Endodermal cell (in vitro differentiated cells): Measurements from ENCODE around the gene SERTAD1. TPM values are rescaled to one million over a fixed set of nuclear protein-coding genes. Genes with fewer than 3 reads are reported as not detected.
A peak's percentile ranks its signal among the peaks of the same experiment; 100 is the strongest.

Experiments
- DNase-seq: peaks from one replicate; pipeline ENCODE4 v3.0.0-alpha.2; 2017
- H3K27ac ChIP-seq: 2 replicates; pipeline ENCODE4 v1.5.1; 2013; ENCODE audit warnings: mild to moderate bottlenecking, low read depth, low read length, moderate library complexity
- H3K27me3 ChIP-seq: 2 replicates; pipeline ENCODE4 v1.6.1; 2013; ENCODE audit warnings: mild to moderate bottlenecking, low read length, moderate library complexity; ENCODE audit not compliant: insufficient read depth, control insufficient read depth, poor library complexity, severe bottlenecking
- H3K36me3 ChIP-seq: 2 replicates; pipeline ENCODE4 v1.7.0; 2013; ENCODE audit warnings: mild to moderate bottlenecking, low read length, moderate library complexity; ENCODE audit not compliant: control insufficient read depth, insufficient read depth
- H3K4me1 ChIP-seq: one replicate; pipeline ENCODE4 v1.7.0; 2013; ENCODE audit warnings: low read length; ENCODE audit not compliant: control insufficient read depth, insufficient read depth
- H3K4me3 ChIP-seq: 2 replicates; pipeline ENCODE4 v1.5.1; 2013; ENCODE audit warnings: mild to moderate bottlenecking, low read length, moderate library complexity
- H3K9ac ChIP-seq: 2 replicates; pipeline ENCODE4 v1.6.1; 2013; ENCODE audit warnings: mild to moderate bottlenecking, low read length, moderate library complexity; ENCODE audit not compliant: poor library complexity, severe bottlenecking; ENCODE audit errors: extremely low read depth
- H3K9me3 ChIP-seq: 2 replicates; pipeline ENCODE4 v1.6.1; 2013; ENCODE audit warnings: mild to moderate bottlenecking, low read length, moderate library complexity; ENCODE audit not compliant: control insufficient read depth
- H3K27ac Mint-ChIP-seq: 2 replicates; pipeline ENCODE4 v1.8.0; 2020; ENCODE audit warnings: mixed read lengths
- H3K27me3 Mint-ChIP-seq: 2 replicates; pipeline ENCODE4 v1.8.0; 2021; ENCODE audit warnings: mild to moderate bottlenecking, mixed read lengths; ENCODE audit not compliant: insufficient read depth
- H3K36me3 Mint-ChIP-seq: 2 replicates; pipeline ENCODE4 v1.8.0; 2020; ENCODE audit warnings: low read depth, mixed read lengths
- H3K4me1 Mint-ChIP-seq: 2 replicates; pipeline ENCODE4 v1.8.0; 2020; ENCODE audit warnings: mixed read lengths
- H3K4me3 Mint-ChIP-seq: 2 replicates; pipeline ENCODE4 v1.8.0; 2020; ENCODE audit warnings: mild to moderate bottlenecking, moderate library complexity, mixed read lengths
- H3K9me3 Mint-ChIP-seq: 2 replicates; pipeline ENCODE4 v1.8.0; 2020; ENCODE audit warnings: mild to moderate bottlenecking, mixed read lengths
- WGBS, 2 experiments: methylation state at CpG; one replicate each; pipeline versions ENCODE4 v1.1.5 to v1.1.7; 2013; ENCODE audit warnings: missing lambda C conversion rate in 2 of 2, mixed read lengths in 1 of 2; ENCODE audit not compliant: insufficient coverage in 1 of 2, insufficient read length in 1 of 2; 5-methylcytosine and 5-hydroxymethylcytosine counted together
- total RNA-seq, 2 donors: library from RNA; stranded (reverse); fragmentation: NEBNext Ultra II Directional in 1 of 2; extraction: Animal tissue kit (Norgen Biotek cat#: 25700) in 1 of 2; gene quantifications; 2 replicates in 1 of 2; 3 replicates in 1 of 2; pipeline ENCODE4 v1.2.1, GENCODE V29; 2021
- TF ChIP-seq, protein P1 (sequence below): fragments of 200-600 bp; sonication (generic); conservative IDR thresholded peaks from 2 replicates; pipeline ENCODE4 v1.5.0; 2021; ENCODE audit warnings: antibody characterized with exemption, mild to moderate bottlenecking

Gene SERTAD1
- total RNA-seq, 2 donors from 2014 or later: 4.0 to 4.5 TPM

DNA sequence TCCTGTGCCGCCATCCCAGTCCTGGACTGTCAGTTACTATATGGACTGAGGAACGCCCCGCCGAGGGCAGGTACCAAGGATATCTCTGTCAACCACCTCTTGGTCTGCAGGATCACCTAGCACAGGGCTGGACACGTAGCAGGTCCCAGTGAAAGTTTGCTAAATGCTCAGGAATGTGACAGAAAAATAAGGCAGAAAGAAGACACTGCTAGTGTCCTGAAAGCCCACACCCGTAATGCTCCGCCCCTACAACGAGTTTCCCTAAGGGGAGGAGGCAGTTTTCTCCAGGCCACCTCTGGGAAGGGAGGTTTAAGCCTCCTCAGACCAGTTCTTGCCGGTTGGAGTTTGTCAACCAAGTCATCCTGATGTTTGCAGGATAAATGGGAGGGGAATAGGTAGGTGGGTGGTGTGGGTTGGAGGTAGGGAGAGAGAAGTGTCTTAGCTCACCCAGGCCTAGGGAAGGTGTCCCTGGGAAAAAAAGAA, 20.0 kb upstream of the SERTAD1 start:
- no peaks in the 10 kb centered on the region for H3K27me3 Mint-ChIP-seq
- peak; percentile 76 for DNase-seq
- WGBS, 2 experiments: 70 to 84% methylated on average over 7 to 9 of the region's 9 CpGs
- no peaks in the 10 kb centered on the region for H3K27me3 ChIP-seq
- no peak overlapping the region for H3K9ac ChIP-seq
- H3K4me3 ChIP-seq: no peak overlapping the region
- H3K4me1 ChIP-seq: peaks cover 4% of the 10 kb centered on the region
- H3K4me3 Mint-ChIP-seq: peak overlapping the region; percentile 22
- TF ChIP-seq, protein P1, sequence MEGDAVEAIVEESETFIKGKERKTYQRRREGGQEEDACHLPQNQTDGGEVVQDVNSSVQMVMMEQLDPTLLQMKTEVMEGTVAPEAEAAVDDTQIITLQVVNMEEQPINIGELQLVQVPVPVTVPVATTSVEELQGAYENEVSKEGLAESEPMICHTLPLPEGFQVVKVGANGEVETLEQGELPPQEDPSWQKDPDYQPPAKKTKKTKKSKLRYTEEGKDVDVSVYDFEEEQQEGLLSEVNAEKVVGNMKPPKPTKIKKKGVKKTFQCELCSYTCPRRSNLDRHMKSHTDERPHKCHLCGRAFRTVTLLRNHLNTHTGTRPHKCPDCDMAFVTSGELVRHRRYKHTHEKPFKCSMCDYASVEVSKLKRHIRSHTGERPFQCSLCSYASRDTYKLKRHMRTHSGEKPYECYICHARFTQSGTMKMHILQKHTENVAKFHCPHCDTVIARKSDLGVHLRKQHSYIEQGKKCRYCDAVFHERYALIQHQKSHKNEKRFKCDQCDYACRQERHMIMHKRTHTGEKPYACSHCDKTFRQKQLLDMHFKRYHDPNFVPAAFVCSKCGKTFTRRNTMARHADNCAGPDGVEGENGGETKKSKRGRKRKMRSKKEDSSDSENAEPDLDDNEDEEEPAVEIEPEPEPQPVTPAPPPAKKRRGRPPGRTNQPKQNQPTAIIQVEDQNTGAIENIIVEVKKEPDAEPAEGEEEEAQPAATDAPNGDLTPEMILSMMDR: no peak
- peaks cover 28% of the 10 kb centered on the region for H3K4me1 Mint-ChIP-seq
- no peaks in the 10 kb centered on the region for H3K9me3 ChIP-seq
- peaks cover 31% of the 10 kb centered on the region for H3K36me3 Mint-ChIP-seq
- H3K36me3 ChIP-seq: peaks cover 20% of the 10 kb centered on the region
- H3K27ac Mint-ChIP-seq: peak overlapping the region; percentile 92
- H3K9me3 Mint-ChIP-seq: no peaks in the 10 kb centered on the region
- no peak overlapping the region for H3K27ac ChIP-seq

DNA sequence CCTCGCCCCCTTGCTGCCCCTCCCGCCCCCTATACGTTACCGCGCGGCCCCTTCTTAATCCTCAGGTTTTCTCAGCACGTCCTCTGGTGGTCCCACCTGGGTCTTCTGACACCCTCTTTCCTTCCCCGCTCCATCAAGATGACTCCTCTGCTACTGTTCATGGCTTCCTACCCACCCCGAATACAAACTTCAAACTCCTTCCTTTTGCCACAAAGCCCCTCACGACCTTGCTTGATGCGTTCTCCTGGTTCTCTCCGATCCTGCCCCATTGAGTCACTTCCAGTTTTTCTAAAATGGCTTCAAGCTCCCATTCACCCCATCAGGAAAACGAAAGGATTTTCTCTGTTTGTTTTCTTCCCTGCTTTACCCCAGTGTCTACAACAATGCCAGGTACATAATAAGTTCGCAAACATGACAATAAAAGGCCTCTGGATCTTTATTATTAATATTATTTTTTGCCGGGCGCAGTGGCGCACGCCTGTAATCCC, 19.1 kb upstream of the SERTAD1 start:
- Histone ChIP-seq H3K4me3 (peak overlapping the region; percentile 100), H3K27ac (peak overlapping the region; percentile 86), H3K4me1 (peaks cover 4% of the 10 kb centered on the region), H3K36me3 (peaks cover 29% of the 10 kb centered on the region), H3K9ac (peak overlapping the region; percentile 100), H3K27me3 (no peaks in the 10 kb centered on the region), H3K9me3 (no peaks in the 10 kb centered on the region)
- no peak for DNase-seq
- TF ChIP-seq, protein P1: peak; percentile 45
- H3K27me3 Mint-ChIP-seq: no peaks in the 10 kb centered on the region
- WGBS, 2 experiments: 30 to 49% methylated on average over 10 to 18 of the region's 18 CpGs
- H3K9me3 Mint-ChIP-seq: no peaks in the 10 kb centered on the region
- peaks cover 28% of the 10 kb centered on the region for H3K4me1 Mint-ChIP-seq
- peak overlapping the region; percentile 98 for H3K27ac Mint-ChIP-seq
- peak overlapping the region; percentile 99 for H3K4me3 Mint-ChIP-seq
- H3K36me3 Mint-ChIP-seq: peaks cover 35% of the 10 kb centered on the region

DNA sequence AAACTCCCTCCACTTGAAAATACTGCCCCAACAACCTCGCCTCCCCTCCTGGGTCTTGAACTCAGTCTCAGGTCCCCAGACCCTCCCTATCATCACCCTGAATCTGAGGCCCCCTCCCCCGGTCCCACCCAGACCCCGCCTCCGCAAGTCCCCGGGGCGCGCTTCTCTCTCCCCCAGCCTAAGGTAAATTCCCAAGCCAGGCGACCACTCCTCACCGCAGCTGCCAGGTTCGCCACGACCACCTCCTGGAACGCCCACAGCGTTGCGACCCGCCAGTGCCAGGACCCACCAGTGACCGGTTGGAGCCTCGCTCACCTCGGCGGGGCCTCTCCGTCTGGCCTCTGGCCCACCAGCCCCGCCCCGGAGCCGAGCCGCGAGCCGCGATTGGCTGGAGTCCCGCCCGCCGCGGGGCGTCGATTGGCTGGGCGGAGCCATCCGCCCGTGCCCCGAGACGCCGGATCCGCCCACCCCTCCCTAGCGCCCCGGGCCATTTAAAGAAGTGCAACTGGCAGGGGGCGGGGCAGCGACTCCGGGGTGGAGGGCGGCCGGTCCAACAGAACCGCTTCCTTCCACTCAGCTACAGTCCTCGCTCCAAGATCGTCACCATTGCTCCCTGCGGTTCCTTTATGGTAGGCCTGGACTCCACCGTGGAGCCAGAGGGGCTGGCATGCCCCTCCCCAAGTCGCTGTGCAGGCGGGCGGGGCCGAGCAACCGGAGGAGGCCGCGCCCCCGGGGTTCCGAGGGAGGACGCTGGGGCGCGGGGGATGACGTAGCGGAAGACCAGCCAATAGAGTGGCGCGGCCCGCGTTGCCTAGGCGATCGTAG, 18.4 kb upstream of the SERTAD1 start, which contains the start of gene SERTAD3:
Gene SERTAD3 (minus strand): TSS at position 336 of the 825 bp plus-strand sequence. CDS start 2,255 bp downstream, outside the sequence.
- 0% methylated on average over 11 to 72 of the region's 72 CpGs for WGBS, 2 experiments
- H3K4me1 Mint-ChIP-seq: peaks cover 28% of the 10 kb centered on the region
- H3K27me3 Mint-ChIP-seq: no peaks in the 10 kb centered on the region
- peaks cover 29% of the 10 kb centered on the region for H3K36me3 ChIP-seq
- H3K9me3 ChIP-seq: no peaks in the 10 kb centered on the region
- peak within 1 kb of the TSS; percentile 92 for H3K27ac ChIP-seq
- peak within 1 kb of the TSS; percentile 99 for H3K4me3 Mint-ChIP-seq
- TF ChIP-seq, protein P1: no peak
- peaks cover 4% of the 10 kb centered on the region for H3K4me1 ChIP-seq
- DNase-seq: peak; percentile 99
- peak within 1 kb of the TSS; percentile 100 for H3K9ac ChIP-seq
- peak within 1 kb of the TSS; percentile 100 for H3K4me3 ChIP-seq
- no peaks in the 10 kb centered on the region for H3K9me3 Mint-ChIP-seq
- peak within 1 kb of the TSS; percentile 99 for H3K27ac Mint-ChIP-seq
- peaks cover 31% of the 10 kb centered on the region for H3K36me3 Mint-ChIP-seq
- no peaks in the 10 kb centered on the region for H3K27me3 ChIP-seq
